OCI-LY1 (cell line): ENCODE results near the gene VEPH1.

Experiments used
- H2AFZ ChIP-seq: fragments of 200-600 bp; sonication (generic), shearing (Covaris generic); 2 replicates; pipeline ENCODE4 v1.6.0; 2014; ENCODE audit warnings: antibody characterized with exemption, mild to moderate bottlenecking, low read length
- H3F3A ChIP-seq: fragments of 200-600 bp; sonication (generic), shearing (Covaris generic); 2 replicates; pipeline ENCODE4 v1.6.0; 2014; ENCODE audit warnings: mild to moderate bottlenecking, antibody characterized with exemption, low read length, moderate library complexity; ENCODE audit not compliant: insufficient read depth
- H3K27ac ChIP-seq: fragments of 200-600 bp; sonication (generic); 2 replicates; pipeline ENCODE4 v1.5.1; 2014; ENCODE audit warnings: low read length, mixed run types, mild to moderate bottlenecking, low read depth; ENCODE audit not compliant: poor library complexity, severe bottlenecking
- H3K27me3 ChIP-seq: fragments of 200-600 bp; sonication (generic); 2 replicates; pipeline ENCODE4 v1.6.0; 2014; ENCODE audit warnings: antibody characterized with exemption, mild to moderate bottlenecking, low read length, moderate library complexity; ENCODE audit not compliant: insufficient read depth
- H3K36me3 ChIP-seq: fragments of 200-600 bp; sonication (generic); 2 replicates; pipeline ENCODE4 v1.6.1; 2014; ENCODE audit warnings: mild to moderate bottlenecking, antibody characterized with exemption, low read length, moderate library complexity, mixed read lengths; ENCODE audit not compliant: insufficient read depth
- H3K4me1 ChIP-seq: fragments of 200-600 bp; sonication (generic); 2 replicates; pipeline ENCODE4 v1.5.1; 2014; ENCODE audit warnings: mild to moderate bottlenecking, low read length, moderate library complexity; ENCODE audit not compliant: insufficient read depth, severe bottlenecking
- H3K4me2 ChIP-seq: fragments of 200-600 bp; sonication (generic), shearing (Covaris generic); 2 replicates; pipeline ENCODE4 v1.6.1; 2014; ENCODE audit warnings: low read length
- H3K4me3 ChIP-seq: fragments of 200-600 bp; sonication (generic); 2 replicates; pipeline ENCODE4 v1.5.1; 2014; ENCODE audit warnings: low read length, low read depth, mild to moderate bottlenecking, mixed read lengths; ENCODE audit not compliant: poor library complexity, severe bottlenecking
- H3K79me2 ChIP-seq: fragments of 200-600 bp; shearing (Covaris generic); 2 replicates; pipeline ENCODE4 v1.6.1; 2016; ENCODE audit warnings: mixed run types, low read length, mixed read lengths; ENCODE audit not compliant: insufficient read depth
- H3K9ac ChIP-seq: fragments of 200-600 bp; sonication (generic), shearing (Covaris generic); 2 replicates; pipeline ENCODE4 v1.6.1; 2014; ENCODE audit warnings: mild to moderate bottlenecking, low read length, mixed read lengths
- H3K9me2 ChIP-seq: fragments of 200-600 bp; sonication (generic), shearing (Covaris generic); 2 replicates; pipeline ENCODE4 v1.6.1; 2014; ENCODE audit warnings: low read depth, mild to moderate bottlenecking, low read length, mixed read lengths
- H3K9me3 ChIP-seq: fragments of 200-600 bp; shearing (Covaris generic); 2 replicates; pipeline ENCODE4 v1.6.1; 2014; ENCODE audit warnings: low read length, mixed read lengths
- H4K20me1 ChIP-seq: fragments of 200-600 bp; sonication (generic), shearing (Covaris generic); 2 replicates; pipeline ENCODE4 v1.6.0; 2016; ENCODE audit warnings: mild to moderate bottlenecking, low read length; ENCODE audit not compliant: insufficient read depth
- EZH2 ChIP-seq: fragments of 200-600 bp; sonication (generic), shearing (Covaris generic); IDR thresholded peaks from 2 replicates; pipeline ENCODE4 v1.8.0; 2017; ENCODE audit warnings: borderline replicate concordance, mixed run types, mild to moderate bottlenecking, antibody characterized with exemption, low read length, moderate library complexity, mixed read lengths
- TF ChIP-seq, protein P1 (sequence below): fragments of 200-600 bp; sonication (generic), shearing (Covaris generic); IDR thresholded peaks from 2 replicates; pipeline ENCODE4 v1.5.1; 2017; ENCODE audit warnings: mild to moderate bottlenecking, antibody characterized with exemption, low read length, moderate library complexity, mixed read lengths

The VEPH1 gene

DNA sequence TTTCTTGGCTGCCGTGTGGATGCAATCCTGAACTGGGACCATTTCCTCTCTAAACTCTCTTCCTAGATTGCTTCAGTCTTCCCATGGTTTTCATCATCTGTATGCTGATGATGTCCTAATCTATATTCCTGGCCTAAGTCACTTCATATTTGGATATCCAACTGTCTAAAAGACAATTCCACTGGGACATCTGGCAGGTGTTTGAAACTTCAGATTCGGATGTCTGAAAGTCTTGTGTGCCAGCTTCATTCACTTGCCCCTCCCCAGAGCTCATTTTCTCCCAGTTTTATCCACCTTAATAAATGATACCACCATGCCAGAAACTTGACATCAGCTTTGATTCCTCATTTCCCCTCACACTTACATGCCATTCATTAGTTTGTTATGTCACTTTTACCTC lies 201.5 kb downstream of the VEPH1 start:
- Histone ChIP-seq H3F3A (no peaks in the 10 kb centered on the region), H3K4me1 (no peaks in the 10 kb centered on the region), H4K20me1 (no peaks in the 10 kb centered on the region), H3K79me2 (no peaks in the 10 kb centered on the region), H2AFZ (no peak overlapping the region), H3K27me3 (no peaks in the 10 kb centered on the region), H3K9ac (no peak overlapping the region), H3K9me2 (no peaks in the 10 kb centered on the region), H3K4me3 (no peak overlapping the region), H3K4me2 (no peak overlapping the region), H3K27ac (no peak overlapping the region), H3K36me3 (no peaks in the 10 kb centered on the region), H3K9me3 (no peaks in the 10 kb centered on the region)
- TF ChIP-seq EZH2, result no peak
- TF ChIP-seq, protein P1, sequence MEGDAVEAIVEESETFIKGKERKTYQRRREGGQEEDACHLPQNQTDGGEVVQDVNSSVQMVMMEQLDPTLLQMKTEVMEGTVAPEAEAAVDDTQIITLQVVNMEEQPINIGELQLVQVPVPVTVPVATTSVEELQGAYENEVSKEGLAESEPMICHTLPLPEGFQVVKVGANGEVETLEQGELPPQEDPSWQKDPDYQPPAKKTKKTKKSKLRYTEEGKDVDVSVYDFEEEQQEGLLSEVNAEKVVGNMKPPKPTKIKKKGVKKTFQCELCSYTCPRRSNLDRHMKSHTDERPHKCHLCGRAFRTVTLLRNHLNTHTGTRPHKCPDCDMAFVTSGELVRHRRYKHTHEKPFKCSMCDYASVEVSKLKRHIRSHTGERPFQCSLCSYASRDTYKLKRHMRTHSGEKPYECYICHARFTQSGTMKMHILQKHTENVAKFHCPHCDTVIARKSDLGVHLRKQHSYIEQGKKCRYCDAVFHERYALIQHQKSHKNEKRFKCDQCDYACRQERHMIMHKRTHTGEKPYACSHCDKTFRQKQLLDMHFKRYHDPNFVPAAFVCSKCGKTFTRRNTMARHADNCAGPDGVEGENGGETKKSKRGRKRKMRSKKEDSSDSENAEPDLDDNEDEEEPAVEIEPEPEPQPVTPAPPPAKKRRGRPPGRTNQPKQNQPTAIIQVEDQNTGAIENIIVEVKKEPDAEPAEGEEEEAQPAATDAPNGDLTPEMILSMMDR, result no peak

DNA sequence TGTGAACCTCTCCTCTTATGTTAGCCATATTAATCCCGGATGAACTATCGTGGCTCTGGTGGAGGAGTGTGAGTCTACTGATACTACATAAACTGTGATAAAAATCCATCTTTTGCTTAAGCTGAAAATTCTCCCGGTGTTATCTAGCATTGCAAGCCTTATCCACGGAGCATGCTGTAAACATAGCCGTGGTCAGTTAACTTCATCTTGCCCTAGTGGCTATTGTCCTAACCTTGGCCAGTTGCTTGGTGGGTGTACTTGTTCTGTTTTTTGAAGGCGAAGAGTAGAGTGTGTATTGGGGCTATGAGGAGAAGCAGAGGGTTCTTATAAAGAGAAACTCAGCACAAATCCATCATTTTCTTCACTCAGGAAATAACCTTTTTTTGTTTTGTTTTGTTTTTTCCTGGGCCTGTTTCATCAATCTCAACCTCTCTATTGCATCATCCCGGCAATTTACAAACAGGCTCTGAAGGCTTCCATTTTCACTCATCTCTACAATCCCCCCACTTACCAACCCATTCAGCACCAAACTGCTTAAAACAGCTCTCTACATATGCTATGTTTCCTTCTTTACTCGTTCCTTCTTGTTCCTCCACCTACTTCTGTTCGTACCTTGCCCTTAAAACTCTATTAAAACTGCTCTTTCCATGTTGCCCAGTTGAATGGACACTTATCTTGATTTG lies 202.1 kb downstream of the VEPH1 start:
- H3F3A ChIP-seq, result no peaks in the 10 kb centered on the region
- H3K4me2 ChIP-seq, result no peak overlapping the region
- H3K9ac ChIP-seq, result no peak overlapping the region
- no peaks in the 10 kb centered on the region for H3K4me1 ChIP-seq
- no peak overlapping the region for H2AFZ ChIP-seq
- H4K20me1 ChIP-seq, result no peaks in the 10 kb centered on the region
- no peaks in the 10 kb centered on the region for H3K36me3 ChIP-seq
- no peak overlapping the region for H3K27ac ChIP-seq
- no peaks in the 10 kb centered on the region for H3K27me3 ChIP-seq
- no peaks in the 10 kb centered on the region for H3K9me2 ChIP-seq
- H3K4me3 ChIP-seq, result no peak overlapping the region
- no peaks in the 10 kb centered on the region for H3K79me2 ChIP-seq
- TF ChIP-seq, protein P1, result no peak
- no peak for TF ChIP-seq EZH2
- no peaks in the 10 kb centered on the region for H3K9me3 ChIP-seq

DNA sequence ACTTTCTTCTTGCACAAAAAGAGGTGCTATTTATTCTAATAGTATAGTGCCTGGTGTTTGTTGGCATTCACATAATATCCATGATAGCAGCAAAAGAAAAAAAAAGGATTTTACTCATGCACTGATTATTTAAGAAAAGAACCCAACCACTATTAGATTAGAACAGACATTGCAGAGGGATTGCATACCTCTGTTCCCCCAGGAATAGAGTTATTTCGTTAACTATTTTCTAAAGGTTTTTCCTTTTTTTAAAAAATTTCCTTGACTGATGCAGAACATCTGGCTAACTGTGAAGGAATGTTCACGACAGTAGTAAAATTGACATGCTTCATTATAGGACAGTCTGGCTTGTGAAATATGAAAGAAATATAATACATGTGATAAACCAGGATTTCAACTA lies 203.1 kb downstream of the VEPH1 start:
- Histone ChIP-seq H3K36me3 (no peaks in the 10 kb centered on the region), H4K20me1 (no peaks in the 10 kb centered on the region), H3K27ac (no peak overlapping the region), H3F3A (no peaks in the 10 kb centered on the region), H3K9me3 (no peaks in the 10 kb centered on the region), H3K4me2 (no peak overlapping the region), H3K9ac (no peak overlapping the region), H2AFZ (no peak overlapping the region), H3K4me3 (no peak overlapping the region), H3K4me1 (no peaks in the 10 kb centered on the region), H3K9me2 (no peaks in the 10 kb centered on the region), H3K27me3 (no peaks in the 10 kb centered on the region), H3K79me2 (no peaks in the 10 kb centered on the region)
- TF ChIP-seq EZH2, result no peak
- TF ChIP-seq, protein P1, result no peak
